ENCODE results near the gene FAM131C.

- TF ChIP-seq, protein P1, sequence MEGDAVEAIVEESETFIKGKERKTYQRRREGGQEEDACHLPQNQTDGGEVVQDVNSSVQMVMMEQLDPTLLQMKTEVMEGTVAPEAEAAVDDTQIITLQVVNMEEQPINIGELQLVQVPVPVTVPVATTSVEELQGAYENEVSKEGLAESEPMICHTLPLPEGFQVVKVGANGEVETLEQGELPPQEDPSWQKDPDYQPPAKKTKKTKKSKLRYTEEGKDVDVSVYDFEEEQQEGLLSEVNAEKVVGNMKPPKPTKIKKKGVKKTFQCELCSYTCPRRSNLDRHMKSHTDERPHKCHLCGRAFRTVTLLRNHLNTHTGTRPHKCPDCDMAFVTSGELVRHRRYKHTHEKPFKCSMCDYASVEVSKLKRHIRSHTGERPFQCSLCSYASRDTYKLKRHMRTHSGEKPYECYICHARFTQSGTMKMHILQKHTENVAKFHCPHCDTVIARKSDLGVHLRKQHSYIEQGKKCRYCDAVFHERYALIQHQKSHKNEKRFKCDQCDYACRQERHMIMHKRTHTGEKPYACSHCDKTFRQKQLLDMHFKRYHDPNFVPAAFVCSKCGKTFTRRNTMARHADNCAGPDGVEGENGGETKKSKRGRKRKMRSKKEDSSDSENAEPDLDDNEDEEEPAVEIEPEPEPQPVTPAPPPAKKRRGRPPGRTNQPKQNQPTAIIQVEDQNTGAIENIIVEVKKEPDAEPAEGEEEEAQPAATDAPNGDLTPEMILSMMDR (IDR thresholded peaks at IDR 0.05): no peak
- TF ChIP-seq EP300 (IDR thresholded peaks at IDR 0.05): no peak
- no peak for TF ChIP-seq POLR2A (IDR thresholded peaks at IDR 0.05)
- TF ChIP-seq POLR2AphosphoS5 (IDR thresholded peaks at IDR 0.05): no peak
These were observed 4.8 kb downstream of the FAM131C start for GRCh38 chr1:16068356-16069270.

Measured in stomach (tissue), 4 donors.